Fibroblast of pulmonary artery (primary cell): ENCODE results near the gene PTGS1.

ENCODE experiments used
- DNase-seq: peaks from one replicate; pipeline ENCODE4 v3.0.0-alpha.2; 2010; ENCODE audit warnings: low read depth
- H3K4me3 ChIP-seq: replicated peaks from 2 replicates; pipeline ENCODE4 v1.5.1; 2011; ENCODE audit warnings: low read depth, mild to moderate bottlenecking, control low read depth, low read length, moderate library complexity
- CTCF ChIP-seq: IDR thresholded peaks from 2 replicates; pipeline ENCODE4 v1.5.1; 2011; ENCODE audit warnings: mild to moderate bottlenecking, control low read depth, low read length, inconsistent platforms; ENCODE audit errors: missing control alignments

The PTGS1 gene

GRCh38 chr9:122332083-122332482 is 38.7 kb upstream of the PTGS1 start:
- DNase-seq = no peak
- H3K4me3 ChIP-seq = no peak overlapping the region
- TF ChIP-seq CTCF = no peak

- no peak for TF ChIP-seq CTCF
- no peak overlapping the region for H3K4me3 ChIP-seq
Observed at GRCh38 chr9:122332644-122333043, 38.2 kb upstream of the PTGS1 start.

GRCh38 chr9:122333169-122333808 is 37.5 kb upstream of the PTGS1 start:
- no peak for DNase-seq
- no peak overlapping the region for H3K4me3 ChIP-seq
- no peak for TF ChIP-seq CTCF

More at GRCh38 chr9:122332644-122333043, 38.2 kb upstream of the PTGS1 start:
- no peak for DNase-seq

GRCh38 chr9:122334916-122335315 is 35.9 kb upstream of the PTGS1 start:
- DNase-seq = no peak
- H3K4me3 ChIP-seq = no peak overlapping the region
- no peak for TF ChIP-seq CTCF

- no peak for DNase-seq
- no peak overlapping the region for H3K4me3 ChIP-seq
- TF ChIP-seq CTCF = no peak
Observed at GRCh38 chr9:122336189-122336588, 34.6 kb upstream of the PTGS1 start.

- H3K4me3 ChIP-seq = no peak overlapping the region
- TF ChIP-seq CTCF = no peak
Observed at GRCh38 chr9:122336866-122337555, 33.8 kb upstream of the PTGS1 start.

GRCh38 chr9:122337556-122337929 is 33.3 kb upstream of the PTGS1 start:
- TF ChIP-seq CTCF = no peak
- no peak overlapping the region for H3K4me3 ChIP-seq
- no peak for DNase-seq

More at GRCh38 chr9:122336866-122337555, 33.8 kb upstream of the PTGS1 start:
- no peak for DNase-seq
